Effector memory CD4-positive, alpha-beta T cell (primary cell): ENCODE data around the gene IL17RA.
A peak's percentile ranks its signal among the peaks of the same experiment; 100 is the strongest.

Experiments
- DNase-seq, 3 donors: peaks; one replicate each; pipeline ENCODE4 v3.0.0-alpha.2; 2020
- H3K27ac ChIP-seq: 2 replicates; pipeline ENCODE4 v1.7.0; 2013; ENCODE audit warnings: mild to moderate bottlenecking, low read length, moderate library complexity; ENCODE audit not compliant: insufficient read depth, poor library complexity, severe bottlenecking
- H3K27me3 ChIP-seq: replicated peaks from 2 replicates; pipeline ENCODE4 v1.7.0; 2013; ENCODE audit warnings: mild to moderate bottlenecking, low read length; ENCODE audit not compliant: insufficient read depth, control insufficient read depth, poor library complexity, severe bottlenecking
- H3K36me3 ChIP-seq: 2 replicates; pipeline ENCODE4 v1.7.0; 2013; ENCODE audit warnings: mild to moderate bottlenecking, low read length, moderate library complexity; ENCODE audit not compliant: control insufficient read depth, insufficient read depth
- H3K4me1 ChIP-seq: 2 replicates; pipeline ENCODE4 v1.7.0; 2013; ENCODE audit warnings: low read length, mild to moderate bottlenecking; ENCODE audit not compliant: control insufficient read depth, insufficient read depth, poor library complexity, severe bottlenecking
- H3K4me3 ChIP-seq: 2 replicates; pipeline ENCODE4 v1.7.0; 2013; ENCODE audit warnings: low read length, low read depth, mild to moderate bottlenecking; ENCODE audit not compliant: insufficient read depth, poor library complexity, severe bottlenecking
- H3K9me3 ChIP-seq: 2 replicates; pipeline ENCODE4 v1.7.0; 2013; ENCODE audit warnings: mild to moderate bottlenecking, low read length, moderate library complexity; ENCODE audit not compliant: control insufficient read depth

IL17RA gene

DNA sequence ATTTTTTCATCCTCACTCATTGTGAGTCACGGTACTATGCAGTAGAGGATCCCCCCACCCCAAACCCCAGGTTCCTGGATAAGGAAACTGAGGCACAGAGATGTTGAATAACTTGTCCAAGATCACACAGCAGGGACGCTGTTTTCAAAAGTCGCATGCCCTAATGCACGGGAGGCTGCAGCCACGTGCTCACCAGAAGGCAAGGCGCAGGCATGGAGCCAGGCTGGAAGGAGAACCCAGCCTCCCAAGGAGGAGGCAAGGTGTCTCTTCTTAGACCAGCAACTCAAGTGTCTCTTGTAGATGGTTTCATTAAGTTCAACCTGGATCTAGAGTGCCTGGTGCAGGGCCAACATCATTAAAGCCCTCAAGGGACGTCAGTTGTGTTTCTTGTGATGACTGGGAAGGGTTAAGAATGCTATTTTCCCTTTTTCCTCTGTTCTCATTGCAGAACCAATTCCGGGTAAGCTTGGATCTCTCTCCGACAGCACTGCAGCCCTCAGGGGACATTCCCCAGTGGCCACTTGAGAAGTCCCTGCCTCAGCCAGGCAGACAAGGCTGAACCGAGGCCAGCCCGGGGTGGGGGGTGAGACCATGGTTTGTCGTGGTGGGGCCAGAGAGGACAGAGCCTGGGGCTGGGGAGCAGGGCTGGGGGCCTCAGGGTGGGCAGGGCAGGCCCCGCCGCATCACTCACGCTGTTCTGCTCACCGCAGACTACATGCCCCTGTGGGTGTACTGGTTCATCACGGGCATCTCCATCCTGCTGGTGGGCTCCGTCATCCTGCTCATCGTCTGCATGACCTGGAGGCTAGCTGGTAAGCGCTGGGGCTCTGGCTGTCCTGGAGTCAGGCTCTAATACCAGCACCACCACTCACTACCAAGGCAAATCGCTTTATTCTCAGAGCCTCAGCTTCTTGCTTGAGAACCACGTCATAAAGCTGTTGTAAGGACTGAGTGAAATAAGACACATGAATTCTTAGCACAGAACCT lies 20.6 kb downstream of the IL17RA start:
- Histone ChIP-seq H3K4me3 (no peak overlapping the region), H3K27ac (no peak overlapping the region), H3K36me3 (peaks cover 84% of the 10 kb centered on the region), H3K4me1 (peaks cover 7% of the 10 kb centered on the region), H3K27me3 (no peaks in the 10 kb centered on the region), H3K9me3 (no peaks in the 10 kb centered on the region)
- no peak for DNase-seq

DNA sequence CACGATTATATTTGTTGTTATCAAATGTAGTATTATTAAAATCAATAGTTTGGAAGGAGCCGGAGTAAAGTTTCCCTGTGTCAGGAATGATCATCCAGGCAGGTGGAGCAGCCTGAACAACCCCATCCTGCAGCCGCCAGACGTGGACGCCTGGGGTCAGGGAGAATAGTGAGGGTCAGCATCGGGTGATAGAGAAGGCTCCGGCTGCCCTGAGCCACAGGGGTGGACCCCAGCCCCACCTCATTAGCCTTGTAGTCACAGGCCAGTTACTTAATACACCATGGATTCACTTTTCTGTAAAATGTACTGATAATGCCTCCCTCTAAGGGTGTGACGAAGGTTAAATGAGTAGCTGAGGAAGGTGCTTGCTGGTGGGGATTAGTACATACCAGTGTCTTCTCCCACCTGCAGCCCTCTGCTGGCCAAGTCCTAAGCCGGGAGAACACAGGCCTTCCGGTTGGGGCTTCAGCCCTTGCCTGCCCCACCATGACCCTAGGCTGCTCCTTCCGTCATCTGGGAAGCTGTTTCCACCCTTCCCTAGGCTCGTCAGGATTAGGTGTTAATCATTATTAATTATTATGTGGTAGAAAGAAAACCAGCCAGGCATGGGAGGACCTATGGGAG lies 21.5 kb downstream of the IL17RA start:
- no peak overlapping the region for H3K27ac ChIP-seq
- H3K4me3 ChIP-seq: peak overlapping the region; percentile 8
- no peaks in the 10 kb centered on the region for H3K9me3 ChIP-seq
- peaks cover 75% of the 10 kb centered on the region for H3K36me3 ChIP-seq
- no peak for DNase-seq
- peaks cover 7% of the 10 kb centered on the region for H3K4me1 ChIP-seq
- H3K27me3 ChIP-seq: no peaks in the 10 kb centered on the region

DNA sequence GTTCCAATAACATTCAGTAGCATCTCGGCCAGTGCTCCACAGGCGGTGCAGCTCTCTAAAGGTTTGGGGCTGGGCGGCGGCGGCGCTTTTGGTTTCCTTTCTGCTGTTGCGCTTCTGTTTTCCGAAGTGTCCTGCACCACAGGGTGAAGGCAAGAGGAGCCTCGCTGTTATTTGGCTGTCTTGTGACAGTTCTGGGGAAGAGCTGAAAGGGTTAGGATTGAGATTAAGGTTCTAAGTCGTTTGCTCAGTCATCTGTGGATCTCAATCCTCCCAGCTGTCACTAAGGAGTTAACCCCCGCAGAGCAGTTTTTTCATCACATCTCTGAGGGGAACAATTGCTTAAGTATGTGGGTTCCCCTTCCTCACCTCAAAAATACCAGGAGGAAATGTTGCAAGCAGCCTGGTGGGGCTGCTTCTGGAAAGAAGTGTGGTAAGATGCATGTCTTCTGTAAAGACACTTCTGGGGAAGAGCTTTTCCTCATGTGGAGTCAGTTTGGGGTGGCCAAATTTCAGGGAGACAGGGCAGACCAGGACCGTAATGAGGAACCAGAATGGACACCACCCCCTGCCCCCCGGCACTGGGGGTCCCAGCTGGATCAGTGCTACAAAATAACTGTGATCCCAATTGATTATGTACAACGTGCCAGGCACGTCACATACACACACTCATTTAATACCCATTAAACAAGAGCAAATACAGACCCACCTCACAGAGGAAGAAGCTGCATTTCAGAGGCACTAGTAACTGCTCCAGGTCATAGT lies 22.2 kb downstream of the IL17RA start:
- DNase-seq: no peak
- peaks cover 68% of the 10 kb centered on the region for H3K36me3 ChIP-seq
- H3K27ac ChIP-seq: no peak overlapping the region
- H3K9me3 ChIP-seq: no peaks in the 10 kb centered on the region
- H3K4me1 ChIP-seq: peaks cover 7% of the 10 kb centered on the region
- H3K4me3 ChIP-seq: peak overlapping the region; percentile 8
- no peaks in the 10 kb centered on the region for H3K27me3 ChIP-seq

DNA sequence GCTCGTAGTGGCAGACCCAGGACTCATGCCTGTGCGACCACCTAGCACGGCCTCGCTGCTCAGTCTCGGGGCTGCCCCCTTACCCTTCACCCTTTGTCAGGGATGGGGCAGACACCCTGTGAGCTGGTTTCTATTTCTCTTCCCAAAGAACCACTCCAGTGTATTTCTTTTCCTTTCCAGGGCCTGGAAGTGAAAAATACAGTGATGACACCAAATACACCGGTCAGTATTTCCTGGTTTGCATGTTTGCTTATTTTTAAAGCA lies 22.7 kb downstream of the IL17RA start:
- peaks cover 7% of the 10 kb centered on the region for H3K4me1 ChIP-seq
- H3K4me3 ChIP-seq: no peak overlapping the region
- H3K27me3 ChIP-seq: no peaks in the 10 kb centered on the region
- no peak for DNase-seq
- no peaks in the 10 kb centered on the region for H3K9me3 ChIP-seq
- H3K36me3 ChIP-seq: peaks cover 63% of the 10 kb centered on the region
- no peak overlapping the region for H3K27ac ChIP-seq

DNA sequence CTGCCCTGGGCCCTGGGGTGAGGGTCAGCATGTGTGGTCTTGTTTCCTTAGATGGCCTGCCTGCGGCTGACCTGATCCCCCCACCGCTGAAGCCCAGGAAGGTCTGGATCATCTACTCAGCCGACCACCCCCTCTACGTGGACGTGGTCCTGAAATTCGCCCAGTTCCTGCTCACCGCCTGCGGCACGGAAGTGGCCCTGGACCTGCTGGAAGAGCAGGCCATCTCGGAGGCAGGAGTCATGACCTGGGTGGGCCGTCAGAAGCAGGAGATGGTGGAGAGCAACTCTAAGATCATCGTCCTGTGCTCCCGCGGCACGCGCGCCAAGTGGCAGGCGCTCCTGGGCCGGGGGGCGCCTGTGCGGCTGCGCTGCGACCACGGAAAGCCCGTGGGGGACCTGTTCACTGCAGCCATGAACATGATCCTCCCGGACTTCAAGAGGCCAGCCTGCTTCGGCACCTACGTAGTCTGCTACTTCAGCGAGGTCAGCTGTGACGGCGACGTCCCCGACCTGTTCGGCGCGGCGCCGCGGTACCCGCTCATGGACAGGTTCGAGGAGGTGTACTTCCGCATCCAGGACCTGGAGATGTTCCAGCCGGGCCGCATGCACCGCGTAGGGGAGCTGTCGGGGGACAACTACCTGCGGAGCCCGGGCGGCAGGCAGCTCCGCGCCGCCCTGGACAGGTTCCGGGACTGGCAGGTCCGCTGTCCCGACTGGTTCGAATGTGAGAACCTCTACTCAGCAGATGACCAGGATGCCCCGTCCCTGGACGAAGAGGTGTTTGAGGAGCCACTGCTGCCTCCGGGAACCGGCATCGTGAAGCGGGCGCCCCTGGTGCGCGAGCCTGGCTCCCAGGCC lies 23.7 kb downstream of the IL17RA start:
- Histone ChIP-seq H3K27ac (no peak overlapping the region), H3K36me3 (peaks cover 54% of the 10 kb centered on the region), H3K4me3 (no peak overlapping the region), H3K4me1 (peaks cover 7% of the 10 kb centered on the region), H3K27me3 (no peaks in the 10 kb centered on the region), H3K9me3 (no peaks in the 10 kb centered on the region)
- DNase-seq: no peak

DNA sequence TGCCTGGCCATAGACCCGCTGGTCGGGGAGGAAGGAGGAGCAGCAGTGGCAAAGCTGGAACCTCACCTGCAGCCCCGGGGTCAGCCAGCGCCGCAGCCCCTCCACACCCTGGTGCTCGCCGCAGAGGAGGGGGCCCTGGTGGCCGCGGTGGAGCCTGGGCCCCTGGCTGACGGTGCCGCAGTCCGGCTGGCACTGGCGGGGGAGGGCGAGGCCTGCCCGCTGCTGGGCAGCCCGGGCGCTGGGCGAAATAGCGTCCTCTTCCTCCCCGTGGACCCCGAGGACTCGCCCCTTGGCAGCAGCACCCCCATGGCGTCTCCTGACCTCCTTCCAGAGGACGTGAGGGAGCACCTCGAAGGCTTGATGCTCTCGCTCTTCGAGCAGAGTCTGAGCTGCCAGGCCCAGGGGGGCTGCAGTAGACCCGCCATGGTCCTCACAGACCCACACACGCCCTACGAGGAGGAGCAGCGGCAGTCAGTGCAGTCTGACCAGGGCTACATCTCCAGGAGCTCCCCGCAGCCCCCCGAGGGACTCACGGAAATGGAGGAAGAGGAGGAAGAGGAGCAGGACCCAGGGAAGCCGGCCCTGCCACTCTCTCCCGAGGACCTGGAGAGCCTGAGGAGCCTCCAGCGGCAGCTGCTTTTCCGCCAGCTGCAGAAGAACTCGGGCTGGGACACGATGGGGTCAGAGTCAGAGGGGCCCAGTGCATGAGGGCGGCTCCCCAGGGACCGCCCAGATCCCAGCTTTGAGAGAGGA lies 24.5 kb downstream of the IL17RA start:
- Histone ChIP-seq H3K4me1 (peaks cover 7% of the 10 kb centered on the region), H3K4me3 (no peak overlapping the region), H3K27me3 (no peaks in the 10 kb centered on the region), H3K27ac (no peak overlapping the region), H3K9me3 (no peaks in the 10 kb centered on the region), H3K36me3 (peaks cover 53% of the 10 kb centered on the region)
- DNase-seq: no peak

DNA sequence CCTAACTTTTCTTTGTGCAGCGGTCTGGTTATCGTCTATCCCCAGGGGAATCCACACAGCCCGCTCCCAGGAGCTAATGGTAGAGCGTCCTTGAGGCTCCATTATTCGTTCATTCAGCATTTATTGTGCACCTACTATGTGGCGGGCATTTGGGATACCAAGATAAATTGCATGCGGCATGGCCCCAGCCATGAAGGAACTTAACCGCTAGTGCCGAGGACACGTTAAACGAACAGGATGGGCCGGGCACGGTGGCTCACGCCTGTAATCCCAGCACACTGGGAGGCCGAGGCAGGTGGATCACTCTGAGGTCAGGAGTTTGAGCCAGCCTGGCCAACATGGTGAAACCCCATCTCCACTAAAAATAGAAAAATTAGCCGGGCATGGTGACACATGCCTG lies 25.2 kb downstream of the IL17RA start:
- no peak overlapping the region for H3K27ac ChIP-seq
- H3K4me3 ChIP-seq: no peak overlapping the region
- H3K9me3 ChIP-seq: no peaks in the 10 kb centered on the region
- H3K36me3 ChIP-seq: peaks cover 47% of the 10 kb centered on the region
- no peaks in the 10 kb centered on the region for H3K27me3 ChIP-seq
- H3K4me1 ChIP-seq: peaks cover 7% of the 10 kb centered on the region
- DNase-seq: no peak

DNA sequence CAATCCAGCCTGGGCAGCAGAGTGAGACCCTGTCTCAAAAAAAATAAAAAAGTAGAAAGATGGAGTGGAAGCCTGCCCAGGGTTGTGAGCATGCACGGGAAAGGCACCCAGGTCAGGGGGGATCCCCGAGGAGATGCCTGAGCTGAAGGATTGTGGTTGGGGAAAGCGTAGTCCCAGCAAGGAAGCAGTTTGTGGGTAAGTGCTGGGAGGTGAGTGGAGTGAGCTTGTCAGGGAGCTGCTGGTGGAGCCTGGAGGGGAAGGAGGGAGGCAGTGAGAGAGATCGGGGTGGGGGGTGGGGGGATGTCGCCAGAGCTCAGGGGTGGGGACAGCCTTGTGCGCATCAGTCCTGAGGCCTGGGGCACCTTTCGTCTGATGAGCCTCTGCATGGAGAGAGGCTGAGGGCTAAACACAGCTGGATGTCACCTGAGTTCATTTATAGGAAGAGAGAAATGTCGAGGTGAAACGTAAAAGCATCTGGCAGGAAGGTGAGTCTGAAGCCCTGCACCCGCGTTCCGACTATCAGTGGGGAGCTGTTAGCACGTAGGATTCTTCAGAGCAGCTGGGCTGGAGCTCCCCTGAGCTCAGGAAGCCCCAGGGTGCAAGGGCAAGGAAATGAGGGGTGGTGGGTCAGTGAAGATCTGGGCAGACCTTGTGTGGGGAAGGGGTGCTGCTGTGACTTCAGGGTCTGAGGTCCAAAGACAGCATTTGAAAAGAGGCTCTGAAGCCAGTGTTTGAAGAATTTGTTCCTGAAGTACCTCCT lies 26.2 kb downstream of the IL17RA start:
- H3K9me3 ChIP-seq: no peaks in the 10 kb centered on the region
- H3K27ac ChIP-seq: no peak overlapping the region
- no peak for DNase-seq
- H3K4me3 ChIP-seq: no peak overlapping the region
- peaks cover 4% of the 10 kb centered on the region for H3K4me1 ChIP-seq
- no peaks in the 10 kb centered on the region for H3K27me3 ChIP-seq
- H3K36me3 ChIP-seq: peaks cover 37% of the 10 kb centered on the region
